NCI-H2107 treated with DMSO at 0.1 percent for 48 hours (cell line): ENCODE measurements around the gene ICAM3.
"Not testable (repeated sequence)": the region's sequence is repeated elsewhere in the genome, so short reads cannot be mapped to it uniquely, and the experiment has no call there.

Experiments used
- DNase-seq: peaks from one replicate; lab custom pipeline; 2025; ENCODE audit not compliant: unreplicated experiment; lab: John Stamatoyannopoulos, UW

Gene ICAM3

GRCh38 chr19:10339380-10339960, at the start of gene ICAM3:
Gene ICAM3, minus strand, starts transcription at chr19:10339624. Its CDS starts 10 bp downstream, at chr19:10339614.
- no peak for DNase-seq

DNA sequence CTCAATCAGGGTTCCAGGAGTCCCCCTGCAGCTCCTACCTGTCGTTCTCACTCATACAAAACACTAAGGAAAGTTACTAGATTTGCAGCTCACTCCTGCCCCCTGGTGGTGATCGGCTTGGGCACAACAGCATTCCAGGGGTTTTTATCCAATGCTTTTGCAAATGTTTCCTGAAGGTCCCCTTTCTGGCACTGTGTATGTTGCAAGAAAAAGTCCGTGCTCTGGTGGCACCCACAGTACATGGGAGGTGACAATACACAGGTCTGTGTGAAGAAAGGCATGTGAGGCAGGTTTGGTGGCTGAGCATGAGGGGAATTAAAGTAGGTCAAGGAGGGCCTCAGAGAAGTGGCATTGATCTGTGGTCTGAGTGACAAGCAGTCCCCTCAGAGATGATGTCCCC, 49.5 kb upstream of the ICAM3 start:
- DNase-seq: peak; percentile 78

DNA sequence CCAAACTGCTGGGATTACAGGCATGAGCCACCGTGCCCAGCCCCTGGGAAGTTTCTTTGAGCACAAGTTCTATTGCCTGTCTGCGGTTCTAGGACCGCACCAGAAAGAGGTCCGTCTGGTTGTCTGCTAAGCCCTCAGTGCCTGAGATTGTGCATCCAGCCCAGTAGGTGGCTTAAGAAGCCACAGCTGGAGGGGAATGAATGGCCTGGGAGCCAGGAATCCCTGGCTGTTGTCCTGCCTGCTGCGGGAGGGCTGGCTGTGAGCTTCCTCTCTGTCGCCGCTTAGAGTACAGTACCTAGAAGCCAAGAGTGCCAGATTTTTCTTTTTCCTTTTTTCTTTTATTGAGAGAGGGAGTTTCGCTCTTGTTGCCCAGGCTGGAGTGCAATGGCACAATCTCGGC, 45.2 kb upstream of the ICAM3 start:
- DNase-seq: no peak

DNA sequence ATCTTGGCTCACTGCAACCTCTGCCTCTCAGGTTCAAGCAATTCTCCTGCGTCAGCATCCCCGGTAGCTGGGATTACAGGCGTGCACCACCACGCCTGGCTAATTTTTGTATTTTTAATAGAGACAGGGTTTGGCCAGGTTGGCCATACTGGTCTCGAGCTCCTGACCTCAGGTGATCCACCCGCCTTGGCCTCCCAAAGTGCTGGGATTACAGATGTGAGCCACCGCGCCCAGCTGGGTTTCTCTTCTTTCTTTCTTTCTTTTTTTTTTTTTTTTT, 43.7 kb upstream of the ICAM3 start:
- not testable (repeated sequence) for DNase-seq

GRCh38 chr19:10380313-10381102, 41.1 kb upstream of the ICAM3 start, which contains the start of gene TYK2:
Gene TYK2, minus strand, starts transcription at chr19:10380572. Its CDS starts 2,166 bp downstream, at chr19:10378406.
- peak; percentile 96 for DNase-seq

DNA sequence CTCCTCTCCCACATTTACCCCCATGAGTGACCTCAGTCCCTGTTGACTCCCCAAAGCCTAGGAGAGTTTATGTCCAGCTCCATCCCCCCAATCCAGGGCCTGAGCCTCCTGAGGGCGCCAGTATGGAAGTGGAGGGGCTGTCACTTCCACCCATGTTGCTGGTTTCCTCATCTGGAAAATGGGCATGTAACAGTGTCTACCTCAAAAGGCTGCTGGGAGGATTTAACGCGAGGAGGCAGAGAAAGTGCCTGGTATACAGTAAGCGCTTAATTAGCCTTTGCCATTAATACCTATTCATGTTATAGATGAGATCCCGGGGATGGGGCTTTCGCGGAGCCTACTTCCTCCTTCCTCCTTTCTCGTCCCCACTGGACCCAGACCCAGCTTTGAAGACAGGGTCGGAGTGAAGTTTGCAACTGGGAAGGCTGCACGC, 40.5 kb upstream of the ICAM3 start:
- no peak for DNase-seq

GRCh38 chr19:10378124-10378523, 38.7 kb upstream of the ICAM3 start:
- DNase-seq: no peak

DNA sequence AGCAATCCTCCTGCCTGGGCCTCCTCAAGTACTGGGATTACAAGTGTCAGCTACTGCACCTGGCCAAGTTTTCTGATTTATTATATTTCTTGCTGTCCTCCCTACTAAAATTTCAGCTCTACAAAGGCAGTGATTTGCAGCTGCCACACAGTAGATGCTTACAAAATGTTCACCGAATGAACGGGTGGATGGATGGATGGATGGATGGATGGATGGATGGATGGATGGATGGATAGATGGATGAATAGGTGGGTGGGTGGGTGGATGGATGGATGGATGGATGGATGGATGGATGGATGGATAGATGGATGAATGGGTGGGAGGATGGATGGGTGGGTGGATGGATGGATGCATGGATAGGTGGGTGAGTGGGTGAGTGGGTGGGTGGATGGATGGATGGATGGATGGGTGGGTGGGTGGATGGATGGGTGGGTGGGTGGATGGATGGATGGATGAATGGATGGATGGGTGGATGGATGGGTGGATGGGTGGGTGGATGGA, 37.8 kb upstream of the ICAM3 start:
- not testable (repeated sequence) for DNase-seq

GRCh38 chr19:10374931-10375330, 35.5 kb upstream of the ICAM3 start:
- DNase-seq: no peak

DNA sequence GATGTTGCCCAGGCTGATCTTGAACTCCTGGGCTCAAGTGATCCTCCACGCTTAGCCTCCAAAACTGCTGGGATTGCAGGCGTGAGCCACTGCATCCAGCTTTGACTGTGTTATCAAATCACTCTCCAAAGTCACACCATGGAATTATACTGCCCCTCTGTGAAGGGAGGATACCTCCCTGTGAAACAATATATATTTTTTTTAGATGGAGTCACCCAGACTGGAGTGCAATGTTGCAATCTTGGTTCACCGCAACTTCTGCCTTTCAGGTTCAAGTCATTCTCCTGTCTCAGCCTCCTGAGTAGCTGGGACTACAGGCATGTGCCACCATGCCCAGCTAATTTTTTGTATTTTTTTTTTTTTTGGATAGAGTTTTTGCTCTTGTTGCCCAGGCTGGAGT, 33.3 kb upstream of the ICAM3 start:
- no peak for DNase-seq

GRCh38 chr19:10368101-10368803, 28.8 kb upstream of the ICAM3 start:
- no peak for DNase-seq

GRCh38 chr19:10366950-10367512, 27.6 kb upstream of the ICAM3 start:
- not testable (repeated sequence) for DNase-seq

- DNase-seq: no peak
These were observed 26.1 kb upstream of the ICAM3 start for GRCh38 chr19:10365518-10365917.

- no peak for DNase-seq
These were observed 25.2 kb upstream of the ICAM3 start for GRCh38 chr19:10364644-10365043.

DNA sequence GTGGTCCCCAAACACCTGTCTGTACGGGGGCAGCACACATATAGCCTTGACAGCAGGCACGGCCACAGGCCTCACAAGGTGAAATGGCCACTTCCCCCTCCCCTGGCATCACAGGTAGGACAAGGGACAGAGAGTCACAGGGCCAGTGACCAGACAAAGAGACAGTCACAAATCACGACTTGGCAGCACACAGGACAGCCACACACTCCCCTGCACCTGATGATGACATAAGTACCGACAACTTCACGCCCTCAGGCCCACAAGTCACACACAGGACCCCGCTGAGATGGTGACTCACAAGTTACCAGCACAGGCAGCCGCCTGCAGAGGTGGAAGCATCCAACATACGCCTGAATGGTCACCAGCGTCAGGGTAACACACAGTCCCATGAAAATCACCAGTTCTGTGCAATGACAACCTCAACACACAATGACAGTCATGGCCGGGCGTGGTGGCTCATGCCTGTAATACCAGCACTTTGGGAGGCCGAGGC, 24.4 kb upstream of the ICAM3 start:
- no peak for DNase-seq

GRCh38 chr19:10362259-10362658, 22.8 kb upstream of the ICAM3 start:
- DNase-seq: no peak

GRCh38 chr19:10361569-10362011, 22.2 kb upstream of the ICAM3 start:
- DNase-seq: no peak

DNA sequence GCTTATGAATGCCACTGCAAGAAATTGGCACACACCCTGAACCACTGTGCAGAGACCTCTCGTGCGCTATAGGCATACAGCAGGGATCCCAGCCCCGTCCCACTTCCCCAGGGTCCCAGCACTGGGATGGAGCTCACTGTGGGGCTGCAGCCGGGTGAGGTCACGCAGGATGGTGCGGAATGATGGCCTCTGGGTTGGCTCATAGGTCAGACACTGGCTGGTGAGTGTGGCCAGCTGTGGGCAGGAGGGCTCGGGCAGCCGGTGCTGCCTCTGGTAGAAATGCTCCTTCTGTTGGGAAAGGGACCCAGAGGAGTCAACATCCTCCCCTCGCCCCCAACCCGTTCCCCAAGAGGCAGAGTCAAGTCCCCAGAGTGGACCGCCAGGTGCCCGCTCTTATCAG, 17.0 kb upstream of the ICAM3 start:
- no peak for DNase-seq

DNA sequence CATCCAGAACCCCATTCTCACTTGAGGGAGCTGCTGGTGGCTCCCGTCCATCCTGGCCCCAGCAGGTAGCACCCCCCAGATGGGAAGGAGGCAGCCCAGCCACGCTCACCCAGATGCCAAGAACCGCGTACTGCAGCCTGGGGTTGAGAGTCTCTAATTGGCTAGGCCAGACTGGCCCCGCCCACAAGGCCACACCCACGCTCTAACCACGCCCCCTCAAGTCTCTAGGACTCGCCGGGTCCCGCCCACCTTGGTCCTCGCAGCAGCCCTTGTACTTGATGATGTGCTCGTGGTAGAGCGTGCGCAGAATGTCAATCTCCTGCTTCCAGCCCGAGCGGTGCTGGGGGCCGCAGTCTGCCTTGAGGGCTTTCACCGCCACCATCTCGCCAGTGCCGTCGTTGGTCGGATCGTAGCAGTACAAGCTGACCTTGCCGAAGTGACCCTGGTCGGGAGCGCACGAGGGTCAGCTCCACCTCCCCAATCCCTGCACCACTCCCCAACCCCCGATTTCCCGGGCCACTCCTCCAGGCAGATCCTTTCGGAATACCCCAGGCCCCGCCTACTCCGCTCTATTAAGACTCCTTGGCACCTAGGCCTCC, 14.5 kb upstream of the ICAM3 start:
- no peak for DNase-seq

- no peak for DNase-seq
These were observed 13.6 kb upstream of the ICAM3 start for GRCh38 chr19:10352764-10353671.
